Liver (tissue), 9 donors: ENCODE measurements around the gene IFT80. TPM values are rescaled to one million over a fixed set of nuclear protein-coding genes. Genes with fewer than 3 reads are reported as not detected.

Experiments
- DNase-seq: peaks from one replicate; pipeline ENCODE4 v3.0.0-alpha.2; 2017; ENCODE audit warnings: low spot score
- H3K27ac ChIP-seq, 2 donors: one replicate each; pipeline ENCODE4 v1.7.0; 2013; ENCODE audit warnings: inconsistent platforms in 2 of 2, low read length in 2 of 2, control low read depth in 1 of 2, low read depth in 1 of 2, mild to moderate bottlenecking in 1 of 2
- H3K27me3 ChIP-seq, 4 donors: one replicate each; pipeline versions ENCODE4 v1.6.1 to v1.7.0; 2013; ENCODE audit warnings: low read length in 3 of 4, inconsistent platforms in 1 of 4, mild to moderate bottlenecking in 1 of 4, moderate library complexity in 1 of 4; ENCODE audit not compliant: control insufficient read depth in 4 of 4, insufficient read depth in 4 of 4
- H3K36me3 ChIP-seq, 4 donors: one replicate each; pipeline versions ENCODE4 v1.6.1 to v1.7.0; 2013; ENCODE audit warnings: low read length in 3 of 4, mild to moderate bottlenecking in 3 of 4, low read depth in 1 of 4, moderate library complexity in 1 of 4; ENCODE audit not compliant: control insufficient read depth in 4 of 4, insufficient read depth in 3 of 4
- H3K4me1 ChIP-seq, 4 donors: one replicate each; pipeline versions ENCODE4 v1.6.1 to v1.7.0; 2013; ENCODE audit warnings: low read length in 3 of 4, mild to moderate bottlenecking in 3 of 4, moderate library complexity in 1 of 4; ENCODE audit not compliant: control insufficient read depth in 4 of 4, insufficient read depth in 4 of 4
- H3K4me3 ChIP-seq, 3 donors: one replicate each; pipeline versions ENCODE4 v1.6.1 to v1.7.0; 2013; ENCODE audit warnings: low read length in 3 of 3, control low read depth in 1 of 3, low read depth in 1 of 3, mild to moderate bottlenecking in 1 of 3
- H3K9ac ChIP-seq, 2 donors: one replicate each; pipeline ENCODE4 v1.7.0; 2013; ENCODE audit warnings: low read length in 2 of 2, mild to moderate bottlenecking in 2 of 2, moderate library complexity in 2 of 2, control low read depth in 1 of 2, low read depth in 1 of 2
- H3K9me3 ChIP-seq, 4 donors: one replicate each; pipeline versions ENCODE4 v1.6.1 to v1.7.0; 2013; ENCODE audit warnings: low read length in 3 of 4; ENCODE audit not compliant: control insufficient read depth in 4 of 4
- EGR1 ChIP-seq, 2 donors: IDR thresholded peaks; 2 replicates each; pipeline ENCODE4 v1.6.1; 2016 to 2018; ENCODE audit warnings: antibody characterized with exemption in 2 of 2, low read depth in 2 of 2
- FOXA1 ChIP-seq: IDR thresholded peaks from 2 replicates; pipeline ENCODE4 v1.6.1; 2016; ENCODE audit warnings: antibody characterized with exemption
- FOXA2 ChIP-seq: IDR thresholded peaks from 2 replicates; pipeline ENCODE4 v1.6.1; 2016; ENCODE audit warnings: antibody characterized with exemption
- GABPA ChIP-seq, 2 donors: IDR thresholded peaks in 1 of 2; conservative IDR thresholded peaks in 1 of 2; 2 replicates each; pipeline ENCODE4 v1.6.1; 2016; ENCODE audit warnings: antibody characterized with exemption in 2 of 2, mild to moderate bottlenecking in 1 of 2, moderate library complexity in 1 of 2
- HNF4A ChIP-seq, 2 donors: conservative IDR thresholded peaks; 2 replicates each; pipeline ENCODE4 v1.6.1; 2016; ENCODE audit warnings: antibody characterized with exemption in 2 of 2, mild to moderate bottlenecking in 2 of 2
- HNF4G ChIP-seq: IDR thresholded peaks from 2 replicates; pipeline ENCODE4 v1.6.1; 2016; ENCODE audit warnings: antibody characterized with exemption
- JUND ChIP-seq, 2 donors: IDR thresholded peaks; 2 replicates each; pipeline ENCODE4 v1.6.1; 2016; ENCODE audit warnings: antibody characterized with exemption in 2 of 2
- NR2F2 ChIP-seq: IDR thresholded peaks from 2 replicates; pipeline ENCODE4 v1.6.1; 2016; ENCODE audit warnings: antibody characterized with exemption
- RAD21 ChIP-seq, 2 donors: IDR thresholded peaks; 2 replicates each; pipeline ENCODE4 v1.6.1; 2016; ENCODE audit warnings: antibody characterized with exemption in 2 of 2, mild to moderate bottlenecking in 2 of 2
- RXRA ChIP-seq, 2 donors: IDR thresholded peaks; 2 replicates each; pipeline ENCODE4 v1.6.1; 2017 to 2018; ENCODE audit warnings: antibody characterized with exemption in 2 of 2, mild to moderate bottlenecking in 1 of 2
- SP1 ChIP-seq: IDR thresholded peaks from 2 replicates; pipeline ENCODE4 v1.6.1; 2018; ENCODE audit warnings: antibody characterized with exemption, mild to moderate bottlenecking
- TAF1 ChIP-seq: conservative IDR thresholded peaks from 2 replicates; pipeline ENCODE4 v1.6.1; 2016; ENCODE audit warnings: antibody characterized with exemption, mild to moderate bottlenecking
- WGBS: extraction: QIAGEN DNeasy Blood & Tissue Kit; methylation state at CpG from one replicate; pipeline ENCODE4 v1.1.7; 2013; 5-methylcytosine and 5-hydroxymethylcytosine counted together
- polyA plus RNA-seq, 2 donors: library from polyadenylated mRNA; stranded (reverse) in 1 of 2; unstranded in 1 of 2; fragments of 200-250 nt in 1 of 2; fragments of >200 nt in 1 of 2; fragmentation: Nextera tagmentation in 1 of 2; extraction: Ambion mirVana in 1 of 2; gene quantifications; one replicate each; pipeline versions ENCODE4 v1.2.1 to v1.2.3, GENCODE V29; 2013 to 2015
- total RNA-seq, 2 donors: library from RNA; depleted of rRNA; stranded (reverse); fragments of >200 nt; gene quantifications; one replicate each; pipeline ENCODE4 v1.2.3, GENCODE V29; 2014
- TF ChIP-seq, protein P1 (sequence below): IDR thresholded peaks from 2 replicates; pipeline ENCODE4 v1.6.1; 2016; ENCODE audit warnings: antibody characterized with exemption
- TF ChIP-seq, protein P2 (sequence below): IDR thresholded peaks from 2 replicates; pipeline ENCODE4 v1.6.1; 2016; ENCODE audit warnings: antibody characterized with exemption
- TF ChIP-seq, protein P3 (sequence below): IDR thresholded peaks from 2 replicates; pipeline ENCODE4 v1.6.1; 2016; ENCODE audit warnings: antibody characterized with exemption, mild to moderate bottlenecking
- TF ChIP-seq, protein P4 (sequence below): IDR thresholded peaks from 2 replicates; pipeline ENCODE4 v1.6.1; 2016; ENCODE audit warnings: antibody characterized with exemption
- TF ChIP-seq, protein P5 (sequence below): fragments of 150-350 bp; IDR thresholded peaks from 2 replicates; pipeline ENCODE4 v1.5.1; 2017; ENCODE audit warnings: improper control_type of control experiment, low read depth, low read length; ENCODE audit not compliant: missing input control
- donor health status: healthy.
- donor health status: healthy.
- donor health status: healthy.
- donor health status: healthy.
- donor health status: healthy.

Gene IFT80
- total and polyA plus RNA-seq, 4 donors: 3.5 to 15.7 (median 8.3) TPM

DNA sequence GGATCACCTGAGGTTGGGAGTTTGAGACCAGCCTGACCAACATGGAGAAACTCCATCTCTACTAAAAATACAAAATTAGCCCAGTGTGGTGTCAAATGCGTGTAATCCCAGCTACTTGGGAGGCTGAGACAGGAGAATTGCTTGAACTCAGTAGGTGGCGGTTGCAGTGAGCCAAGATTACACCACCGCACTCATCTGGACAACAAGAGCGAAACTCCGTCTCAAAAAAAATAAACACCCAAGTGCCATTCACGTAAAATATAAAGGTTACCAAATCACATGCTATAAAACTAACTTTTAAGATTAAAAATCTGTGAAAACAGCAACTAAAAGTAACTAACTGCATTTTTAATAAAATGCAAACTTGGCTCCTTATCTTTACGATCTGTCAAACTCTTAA, 41.7 kb upstream of the IFT80 start:
- no peak for DNase-seq
- Histone ChIP-seq H3K4me3 (no peak overlapping the region), H3K27ac (no peak overlapping the region), H3K4me1 (no peaks in the 10 kb centered on the region), H3K36me3 (no peaks in the 10 kb centered on the region), H3K9me3 (no peaks in the 10 kb centered on the region), H3K27me3 (no peaks in the 10 kb centered on the region), H3K9ac (no peak overlapping the region)
- 92% methylated on average over 7 of the region's 7 CpGs for WGBS
- TF ChIP-seq EGR1 (IDR thresholded peaks at IDR 0.05; ENCODE audit: low read depth in 2 of 2): no peak
- no peak for TF ChIP-seq SP1
- TF ChIP-seq, protein P1, sequence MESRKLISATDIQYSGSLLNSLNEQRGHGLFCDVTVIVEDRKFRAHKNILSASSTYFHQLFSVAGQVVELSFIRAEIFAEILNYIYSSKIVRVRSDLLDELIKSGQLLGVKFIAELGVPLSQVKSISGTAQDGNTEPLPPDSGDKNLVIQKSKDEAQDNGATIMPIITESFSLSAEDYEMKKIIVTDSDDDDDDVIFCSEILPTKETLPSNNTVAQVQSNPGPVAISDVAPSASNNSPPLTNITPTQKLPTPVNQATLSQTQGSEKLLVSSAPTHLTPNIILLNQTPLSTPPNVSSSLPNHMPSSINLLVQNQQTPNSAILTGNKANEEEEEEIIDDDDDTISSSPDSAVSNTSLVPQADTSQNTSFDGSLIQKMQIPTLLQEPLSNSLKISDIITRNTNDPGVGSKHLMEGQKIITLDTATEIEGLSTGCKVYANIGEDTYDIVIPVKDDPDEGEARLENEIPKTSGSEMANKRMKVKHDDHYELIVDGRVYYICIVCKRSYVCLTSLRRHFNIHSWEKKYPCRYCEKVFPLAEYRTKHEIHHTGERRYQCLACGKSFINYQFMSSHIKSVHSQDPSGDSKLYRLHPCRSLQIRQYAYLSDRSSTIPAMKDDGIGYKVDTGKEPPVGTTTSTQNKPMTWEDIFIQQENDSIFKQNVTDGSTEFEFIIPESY: no peak
- TF ChIP-seq FOXA1: no peak

DNA sequence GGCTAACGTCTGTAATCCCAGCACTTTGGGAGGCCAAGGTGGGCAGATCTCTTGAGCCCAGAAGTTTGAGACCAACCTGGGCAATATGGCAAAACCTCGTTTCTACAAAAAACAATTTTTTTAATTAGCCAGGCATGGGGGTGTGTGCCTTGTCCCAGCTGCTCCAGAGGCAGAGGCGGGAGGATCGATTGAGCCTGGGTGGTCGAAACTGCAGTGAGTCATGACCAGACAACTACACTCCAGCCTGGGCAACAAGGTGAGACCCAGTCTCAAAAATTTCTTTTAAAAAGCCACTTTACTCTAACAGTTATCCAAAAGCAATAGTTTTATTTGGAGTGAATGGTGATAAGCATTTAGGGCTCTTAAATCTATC, 38.0 kb upstream of the IFT80 start:
- H3K4me1 ChIP-seq: no peaks in the 10 kb centered on the region
- no peaks in the 10 kb centered on the region for H3K27me3 ChIP-seq
- no peak overlapping the region for H3K9ac ChIP-seq
- no peak overlapping the region for H3K27ac ChIP-seq
- TF ChIP-seq GABPA (IDR thresholded peaks at IDR 0.05 in 1 of 2, conservative IDR thresholded peaks at IDR 0.05 in 1 of 2): no peak
- TF ChIP-seq HNF4A (conservative IDR thresholded peaks at IDR 0.05): no peak
- no peak for TF ChIP-seq SP1
- TF ChIP-seq, protein P2, sequence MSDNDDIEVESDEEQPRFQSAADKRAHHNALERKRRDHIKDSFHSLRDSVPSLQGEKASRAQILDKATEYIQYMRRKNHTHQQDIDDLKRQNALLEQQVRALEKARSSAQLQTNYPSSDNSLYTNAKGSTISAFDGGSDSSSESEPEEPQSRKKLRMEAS: no peak
- no peak for TF ChIP-seq HNF4G
- TF ChIP-seq, protein P3, sequence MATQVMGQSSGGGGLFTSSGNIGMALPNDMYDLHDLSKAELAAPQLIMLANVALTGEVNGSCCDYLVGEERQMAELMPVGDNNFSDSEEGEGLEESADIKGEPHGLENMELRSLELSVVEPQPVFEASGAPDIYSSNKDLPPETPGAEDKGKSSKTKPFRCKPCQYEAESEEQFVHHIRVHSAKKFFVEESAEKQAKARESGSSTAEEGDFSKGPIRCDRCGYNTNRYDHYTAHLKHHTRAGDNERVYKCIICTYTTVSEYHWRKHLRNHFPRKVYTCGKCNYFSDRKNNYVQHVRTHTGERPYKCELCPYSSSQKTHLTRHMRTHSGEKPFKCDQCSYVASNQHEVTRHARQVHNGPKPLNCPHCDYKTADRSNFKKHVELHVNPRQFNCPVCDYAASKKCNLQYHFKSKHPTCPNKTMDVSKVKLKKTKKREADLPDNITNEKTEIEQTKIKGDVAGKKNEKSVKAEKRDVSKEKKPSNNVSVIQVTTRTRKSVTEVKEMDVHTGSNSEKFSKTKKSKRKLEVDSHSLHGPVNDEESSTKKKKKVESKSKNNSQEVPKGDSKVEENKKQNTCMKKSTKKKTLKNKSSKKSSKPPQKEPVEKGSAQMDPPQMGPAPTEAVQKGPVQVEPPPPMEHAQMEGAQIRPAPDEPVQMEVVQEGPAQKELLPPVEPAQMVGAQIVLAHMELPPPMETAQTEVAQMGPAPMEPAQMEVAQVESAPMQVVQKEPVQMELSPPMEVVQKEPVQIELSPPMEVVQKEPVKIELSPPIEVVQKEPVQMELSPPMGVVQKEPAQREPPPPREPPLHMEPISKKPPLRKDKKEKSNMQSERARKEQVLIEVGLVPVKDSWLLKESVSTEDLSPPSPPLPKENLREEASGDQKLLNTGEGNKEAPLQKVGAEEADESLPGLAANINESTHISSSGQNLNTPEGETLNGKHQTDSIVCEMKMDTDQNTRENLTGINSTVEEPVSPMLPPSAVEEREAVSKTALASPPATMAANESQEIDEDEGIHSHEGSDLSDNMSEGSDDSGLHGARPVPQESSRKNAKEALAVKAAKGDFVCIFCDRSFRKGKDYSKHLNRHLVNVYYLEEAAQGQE: no peak
- no peak for TF ChIP-seq JUND (IDR thresholded peaks at IDR 0.05)
- TF ChIP-seq TAF1: no peak
- no peak for TF ChIP-seq NR2F2
- TF ChIP-seq RXRA (IDR thresholded peaks at IDR 0.05): no peak
- TF ChIP-seq FOXA2: no peak
- TF ChIP-seq, protein P4, sequence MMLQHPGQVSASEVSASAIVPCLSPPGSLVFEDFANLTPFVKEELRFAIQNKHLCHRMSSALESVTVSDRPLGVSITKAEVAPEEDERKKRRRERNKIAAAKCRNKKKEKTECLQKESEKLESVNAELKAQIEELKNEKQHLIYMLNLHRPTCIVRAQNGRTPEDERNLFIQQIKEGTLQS: no peak
- TF ChIP-seq, protein P5, sequence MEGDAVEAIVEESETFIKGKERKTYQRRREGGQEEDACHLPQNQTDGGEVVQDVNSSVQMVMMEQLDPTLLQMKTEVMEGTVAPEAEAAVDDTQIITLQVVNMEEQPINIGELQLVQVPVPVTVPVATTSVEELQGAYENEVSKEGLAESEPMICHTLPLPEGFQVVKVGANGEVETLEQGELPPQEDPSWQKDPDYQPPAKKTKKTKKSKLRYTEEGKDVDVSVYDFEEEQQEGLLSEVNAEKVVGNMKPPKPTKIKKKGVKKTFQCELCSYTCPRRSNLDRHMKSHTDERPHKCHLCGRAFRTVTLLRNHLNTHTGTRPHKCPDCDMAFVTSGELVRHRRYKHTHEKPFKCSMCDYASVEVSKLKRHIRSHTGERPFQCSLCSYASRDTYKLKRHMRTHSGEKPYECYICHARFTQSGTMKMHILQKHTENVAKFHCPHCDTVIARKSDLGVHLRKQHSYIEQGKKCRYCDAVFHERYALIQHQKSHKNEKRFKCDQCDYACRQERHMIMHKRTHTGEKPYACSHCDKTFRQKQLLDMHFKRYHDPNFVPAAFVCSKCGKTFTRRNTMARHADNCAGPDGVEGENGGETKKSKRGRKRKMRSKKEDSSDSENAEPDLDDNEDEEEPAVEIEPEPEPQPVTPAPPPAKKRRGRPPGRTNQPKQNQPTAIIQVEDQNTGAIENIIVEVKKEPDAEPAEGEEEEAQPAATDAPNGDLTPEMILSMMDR: no peak
- TF ChIP-seq, protein P1: no peak
- TF ChIP-seq FOXA1: no peak
- no peak for TF ChIP-seq RAD21 (IDR thresholded peaks at IDR 0.05)
- H3K36me3 ChIP-seq: peaks cover 0 to 23% (median 16%) of the 10 kb centered on the region in 4 donors
- WGBS: 93% methylated on average over 5 of the region's 5 CpGs
- no peak overlapping the region for H3K4me3 ChIP-seq
- no peak for DNase-seq
- no peaks in the 10 kb centered on the region for H3K9me3 ChIP-seq
